Measurements from ENCODE around the gene ALKBH1. TPM values are rescaled to one million over a fixed set of nuclear protein-coding genes. Genes with fewer than 3 reads are reported as not detected.
"Not testable (repeated sequence)": the region's sequence is repeated elsewhere in the genome, so short reads cannot be mapped to it uniquely, and the experiment has no call there.

Gene ALKBH1
- total RNA-seq, 1 donor = 5.9 TPM

- not testable (repeated sequence) for DNase-seq (ENCODE audit: low read depth in 2 of 3, low spot score in 2 of 3)
Measured at GRCh38 chr14:77635466-77635865, 72.4 kb downstream of the ALKBH1 start.

GRCh38 chr14:77630111-77630510 is 77.7 kb downstream of the ALKBH1 start:
- DNase-seq (ENCODE audit: low read depth in 2 of 3, low spot score in 2 of 3) = no peak

- no peak for DNase-seq (ENCODE audit: low read depth in 2 of 3, low spot score in 2 of 3)
Measured at GRCh38 chr14:77625360-77625759, 82.5 kb downstream of the ALKBH1 start.

GRCh38 chr14:77623201-77623600 is 84.6 kb downstream of the ALKBH1 start:
- DNase-seq (ENCODE audit: low read depth in 2 of 3, low spot score in 2 of 3) = no peak

Small RNA genes within 50 kb of the gene (small RNA-seq; reads per million reads assigned to genes)
- not detected for gene COX6CP11

Other genes starting within 250 kb of the ALKBH1 start
- 61.9 TPM for gene AHSA1, start 249.9 kb downstream of the ALKBH1 start, total RNA-seq
- 0.27 TPM for gene ISM2, start 209.2 kb downstream of the ALKBH1 start, total RNA-seq
- 66.2 TPM for gene SPTLC2, start 91.4 kb downstream of the ALKBH1 start, total RNA-seq
- 30.7 TPM for gene SLIRP, start 80 bp upstream of the ALKBH1 start, total RNA-seq
- gene SNW1, start 53.1 kb upstream of the ALKBH1 start, total RNA-seq = 17.2 TPM
- 6.7 TPM for gene ADCK1, start 92.1 kb upstream of the ALKBH1 start, total RNA-seq

All from hematopoietic multipotent progenitor cell (in vitro differentiated cells).